ENCODE results near the gene SLC4A7.
A peak's percentile ranks its signal among the peaks of the same experiment; 100 is the strongest.
"Not testable (repeated sequence)": the region's sequence is repeated elsewhere in the genome, so short reads cannot be mapped to it uniquely, and the experiment has no call there.

The SLC4A7 gene

DNA sequence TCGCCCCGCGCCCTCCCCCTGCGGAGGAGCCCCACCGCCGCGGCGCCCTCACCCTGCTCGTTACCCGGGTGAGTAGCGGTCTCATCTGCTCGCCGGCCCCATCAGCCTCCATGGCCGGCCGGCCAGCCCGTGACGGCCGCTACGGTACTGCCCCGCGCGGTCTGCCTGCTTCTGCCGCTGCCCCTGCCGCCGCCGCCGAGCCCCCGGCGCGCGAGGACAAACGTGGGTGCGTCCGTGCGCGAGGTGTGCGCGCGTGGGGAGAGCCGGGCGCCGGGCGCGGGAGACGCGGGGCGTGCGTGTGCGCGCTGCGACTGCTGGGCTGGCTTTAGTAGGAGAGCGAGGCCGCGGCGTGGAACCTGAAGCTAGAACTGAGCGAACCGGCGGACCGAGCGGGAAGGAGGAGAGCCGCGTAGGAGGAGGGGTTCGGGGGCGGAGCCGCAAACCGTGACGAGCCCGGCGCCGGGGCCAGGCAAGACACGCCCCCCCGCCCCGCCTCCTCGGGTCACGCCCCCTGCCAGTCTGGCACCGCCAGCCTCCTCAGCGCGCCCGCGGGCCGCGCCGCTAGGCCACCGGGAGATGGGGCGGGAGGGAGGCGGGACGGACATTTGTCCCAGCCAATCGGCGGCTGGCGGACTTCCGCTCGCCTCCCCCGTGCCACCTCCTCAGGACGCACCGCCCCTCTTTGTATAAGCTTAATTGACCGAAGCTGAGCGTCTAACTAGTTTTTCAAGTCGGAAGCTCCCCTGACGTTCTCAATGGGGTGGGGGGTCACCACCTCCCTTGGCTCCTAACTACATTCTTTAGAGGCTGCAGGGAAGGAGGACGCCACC is at the start of gene SLC4A7:
Gene SLC4A7 (minus strand): TSS at position 370 of the 830 bp plus-strand sequence. CDS start 258 bp downstream, at position 112.
- DNase-seq = peak; percentile 98

DNA sequence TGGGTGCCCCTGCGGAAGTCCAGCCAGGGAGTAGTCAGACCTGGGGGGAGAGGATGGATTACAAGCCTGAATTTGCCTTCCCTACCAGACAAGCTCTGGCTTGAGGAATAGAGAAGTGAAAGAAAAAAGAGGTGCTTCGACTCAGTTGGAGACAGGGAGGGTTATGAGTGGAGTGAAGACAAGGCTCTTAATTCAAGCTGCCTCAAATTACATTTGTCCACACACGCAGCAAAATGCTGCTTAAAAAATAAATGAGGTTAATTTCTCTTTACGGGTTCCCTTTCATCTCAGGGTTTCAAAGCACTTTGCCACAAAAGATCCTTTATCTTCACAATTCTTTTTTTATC is 49.0 kb upstream of the SLC4A7 start:
- DNase-seq = no peak

DNA sequence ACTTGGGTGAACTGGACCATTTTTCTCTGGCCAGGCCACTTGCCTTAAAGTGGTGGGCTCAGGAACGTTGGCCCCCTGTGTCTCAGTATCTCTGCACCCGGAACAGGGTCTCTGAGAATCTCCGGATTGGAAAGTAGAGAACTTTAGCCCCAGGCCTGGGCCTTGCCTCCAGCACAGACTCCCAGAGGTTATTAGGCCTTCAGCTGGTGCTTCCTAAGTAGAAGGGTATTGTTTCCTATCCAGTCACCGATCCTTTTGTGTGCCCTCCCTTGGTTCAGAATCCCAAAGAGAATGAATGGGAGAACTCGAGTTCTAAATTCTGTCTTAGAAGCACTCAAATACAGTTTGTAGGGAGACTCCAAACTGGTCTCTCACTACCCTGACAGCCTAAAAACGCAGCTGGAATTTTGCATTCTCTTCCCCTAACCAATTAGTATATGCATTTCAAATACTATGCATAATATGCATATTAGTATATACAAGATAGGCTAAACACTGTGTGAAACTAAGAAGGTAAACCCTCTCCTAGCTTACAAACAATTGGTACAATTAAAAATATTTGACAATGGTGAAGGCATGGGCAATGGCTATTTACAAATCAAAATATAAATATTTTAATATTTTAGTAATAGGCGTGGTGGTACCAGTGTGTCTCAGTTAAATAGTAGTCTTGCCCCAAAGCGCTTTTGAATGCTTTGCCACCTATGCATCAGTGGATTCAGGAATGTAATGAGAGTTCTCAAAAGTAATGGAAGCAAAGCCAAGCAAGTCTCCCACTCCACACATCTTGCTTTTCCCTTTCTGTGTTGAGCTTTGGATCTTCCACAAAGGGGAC is 48.5 kb upstream of the SLC4A7 start:
- no peak for DNase-seq

DNA sequence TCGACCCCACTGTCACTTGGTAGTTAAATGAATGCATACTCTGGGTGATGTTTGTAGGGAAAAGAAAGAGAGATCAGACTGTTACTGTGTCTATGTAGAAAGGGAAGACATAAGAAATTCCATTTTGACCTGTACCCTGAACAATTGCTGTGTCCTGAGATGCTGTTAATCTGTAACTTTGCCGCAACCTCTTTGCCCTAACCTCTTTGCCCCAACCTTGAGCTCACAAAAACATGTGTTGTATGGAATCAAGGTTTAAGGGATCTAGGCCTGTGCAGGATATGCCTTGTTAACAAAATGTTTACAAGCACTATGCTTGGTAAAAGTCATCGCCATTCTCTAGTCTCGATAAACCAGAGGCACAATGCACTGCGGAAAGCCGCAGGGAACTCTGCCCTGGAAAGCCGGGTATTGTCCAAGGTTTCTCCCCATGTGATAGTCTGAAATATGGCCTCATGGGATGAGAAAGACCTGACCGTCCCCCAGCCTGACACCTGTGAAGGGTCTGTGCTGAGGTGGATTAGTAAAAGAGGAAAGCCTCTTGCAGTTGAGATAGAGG is 47.1 kb upstream of the SLC4A7 start:
- DNase-seq = not testable (repeated sequence)

DNA sequence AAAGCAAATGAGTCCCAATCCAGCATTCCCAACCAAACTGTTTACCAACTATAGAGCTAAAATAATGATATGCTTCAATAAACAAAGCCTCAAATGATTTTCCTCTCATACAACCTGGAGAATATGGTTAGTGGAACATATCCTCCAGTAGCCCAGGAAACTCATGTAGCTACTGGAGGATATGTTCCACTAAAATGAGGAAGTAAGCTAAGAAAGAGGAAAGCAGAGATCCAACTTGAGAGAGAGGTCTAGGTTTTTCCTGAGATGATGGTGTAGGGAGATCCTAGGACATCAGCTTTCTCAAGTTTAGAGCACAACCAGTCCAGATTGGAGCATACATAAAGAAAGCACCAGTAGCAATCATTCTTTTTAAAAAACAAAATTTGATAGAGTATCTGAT is 44.6 kb upstream of the SLC4A7 start:
- no peak for DNase-seq

DNA sequence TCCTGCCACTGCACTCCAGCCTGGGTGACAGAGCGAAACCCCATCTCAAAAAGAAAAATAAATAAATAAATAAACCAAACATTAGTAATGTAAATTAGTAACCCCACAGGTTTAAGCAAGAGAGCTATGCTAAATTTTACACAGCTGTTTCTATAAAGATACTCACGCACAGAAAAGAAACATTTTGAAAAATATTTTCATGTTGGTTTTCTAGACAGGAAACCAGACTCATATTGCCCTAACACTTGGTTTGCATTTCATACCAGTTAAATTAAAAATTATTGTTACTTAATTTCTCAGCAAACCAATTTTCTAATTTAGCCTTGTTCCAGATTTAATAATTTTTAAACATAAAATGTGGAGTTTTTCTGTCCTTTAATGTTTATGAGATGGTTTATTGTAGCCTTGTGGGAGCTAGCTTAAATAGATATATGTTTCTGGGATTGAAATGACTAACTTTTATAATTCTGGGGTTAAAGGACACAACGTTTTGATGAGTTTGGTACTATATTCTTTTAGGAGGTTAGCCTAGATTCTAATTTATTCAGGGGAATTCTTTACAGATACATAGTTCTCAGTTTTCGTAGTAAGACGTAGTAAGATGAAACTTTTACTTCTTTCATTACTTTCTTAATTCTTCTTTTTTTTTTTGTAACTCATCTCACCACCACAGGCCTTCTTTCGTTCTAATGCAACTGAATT is 42.6 kb upstream of the SLC4A7 start:
- DNase-seq = no peak

DNA sequence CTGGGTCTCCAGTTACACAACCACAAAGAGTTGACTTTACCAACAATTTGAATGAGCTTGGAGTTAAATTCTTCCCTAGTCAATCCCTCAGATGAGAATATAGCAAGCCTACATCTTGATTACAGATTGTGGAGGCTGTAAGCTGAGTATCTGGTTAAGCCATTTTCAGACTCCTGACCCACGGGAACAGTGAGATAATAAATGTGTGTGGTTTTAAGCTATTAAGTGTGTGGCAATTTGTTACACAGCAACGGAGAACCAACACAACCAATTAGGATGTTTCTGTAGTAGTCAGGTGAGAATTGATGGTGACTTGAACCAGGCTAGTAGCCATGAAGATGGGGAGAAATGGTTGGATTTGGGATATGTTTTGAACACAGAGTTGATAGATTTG is 37.7 kb upstream of the SLC4A7 start:
- DNase-seq = no peak

DNA sequence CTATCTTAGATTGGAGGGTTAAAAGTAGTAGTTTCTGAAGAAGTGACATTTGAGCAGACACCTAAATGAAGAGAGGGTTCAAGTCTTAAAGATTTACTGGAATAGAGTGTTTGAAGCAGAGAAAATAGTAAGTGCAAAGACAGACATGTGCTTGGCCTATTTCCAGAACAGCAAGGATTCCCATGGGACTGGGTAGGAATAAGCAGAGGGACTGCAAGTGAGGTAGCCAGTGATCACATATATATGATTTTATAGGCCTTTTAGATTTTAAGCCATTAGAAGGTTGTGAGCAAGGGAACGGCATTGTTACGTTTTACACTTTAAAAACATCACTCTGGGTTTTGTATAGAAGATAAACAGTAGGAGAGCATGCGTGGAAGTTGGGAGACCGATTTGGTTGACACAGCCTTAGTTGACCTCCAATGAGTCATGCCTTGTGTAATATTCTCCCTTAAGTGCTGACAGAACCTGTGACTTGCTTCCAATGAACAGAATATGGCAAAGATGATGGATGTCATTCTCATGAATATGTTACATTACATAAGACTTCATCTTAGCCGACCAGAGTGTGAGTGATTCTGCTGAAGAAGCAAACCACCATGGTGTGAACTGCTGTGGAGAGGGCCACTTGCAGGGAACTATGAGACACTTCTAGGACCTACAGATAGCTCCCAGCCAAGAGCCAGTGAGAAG is 37.1 kb upstream of the SLC4A7 start:
- DNase-seq = no peak

DNA sequence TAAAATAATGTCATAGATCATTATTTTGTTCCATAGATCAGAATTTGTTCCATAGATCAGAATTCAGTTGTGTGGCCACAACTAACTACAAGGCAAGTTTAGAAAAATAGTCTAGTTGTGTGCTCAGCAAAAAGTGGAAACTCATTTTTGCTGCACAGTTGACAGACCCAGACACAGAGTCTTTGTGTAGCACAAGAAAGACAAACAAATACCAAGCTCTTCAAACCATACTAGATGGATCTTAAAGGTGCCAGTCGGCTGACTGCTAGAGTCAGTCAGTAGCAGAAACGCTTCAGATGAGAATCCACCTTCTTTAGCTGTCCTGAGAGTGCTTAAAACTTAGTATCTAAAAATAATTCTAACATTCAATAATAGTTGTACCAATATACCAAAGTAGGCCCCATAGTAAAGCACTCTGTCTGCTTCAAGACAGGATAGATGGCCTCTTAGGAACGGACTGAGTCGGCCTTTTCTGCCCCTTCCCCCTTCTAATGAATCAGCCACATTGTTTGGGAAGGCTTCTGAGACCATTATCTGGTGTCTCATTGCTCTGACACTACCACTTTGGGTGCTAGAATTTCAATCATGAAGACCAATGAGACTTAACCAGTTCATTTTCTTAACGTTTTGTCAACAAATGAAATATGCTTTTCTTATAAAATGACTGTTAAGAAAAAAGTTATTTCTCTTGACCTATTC is 27.7 kb upstream of the SLC4A7 start:
- DNase-seq = no peak

DNA sequence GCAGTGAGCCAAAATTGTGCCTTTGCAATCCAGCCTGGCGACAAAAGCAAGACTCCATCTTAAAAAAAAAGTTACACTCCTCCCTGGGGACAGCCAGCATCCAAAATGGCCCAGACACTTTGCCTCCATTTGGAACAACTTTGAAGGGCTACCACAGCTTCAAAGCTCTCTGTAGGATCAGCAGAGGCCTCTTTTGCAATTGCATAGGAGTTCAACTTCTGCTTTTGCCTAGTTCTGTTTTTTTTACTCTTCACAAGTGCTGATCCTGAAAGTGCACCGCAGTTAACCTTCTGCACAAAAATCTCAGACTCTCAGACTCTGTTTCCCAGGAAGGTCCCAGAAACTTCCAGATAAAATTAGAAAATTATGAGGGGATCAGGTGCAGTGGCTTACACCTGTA is 25.2 kb upstream of the SLC4A7 start:
- no peak for DNase-seq

DNA sequence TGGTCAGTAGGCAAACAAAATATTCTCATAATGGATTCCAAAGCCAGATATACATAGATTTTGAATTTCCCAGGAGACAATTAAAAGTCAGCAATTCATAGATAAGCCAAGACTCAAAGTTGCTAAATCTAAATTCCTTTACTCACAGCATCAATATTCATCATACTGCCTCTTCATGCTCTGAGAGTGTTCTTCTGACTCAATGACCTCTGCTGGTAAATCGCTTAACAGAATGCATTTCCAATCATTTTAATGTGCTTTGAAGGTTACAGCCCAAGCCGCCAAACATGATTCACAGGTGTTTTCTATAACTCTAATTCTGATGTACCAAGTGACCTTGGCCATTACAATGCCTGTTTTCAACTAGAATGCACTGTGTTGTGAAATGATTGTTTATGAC is 24.2 kb upstream of the SLC4A7 start:
- DNase-seq = no peak

DNA sequence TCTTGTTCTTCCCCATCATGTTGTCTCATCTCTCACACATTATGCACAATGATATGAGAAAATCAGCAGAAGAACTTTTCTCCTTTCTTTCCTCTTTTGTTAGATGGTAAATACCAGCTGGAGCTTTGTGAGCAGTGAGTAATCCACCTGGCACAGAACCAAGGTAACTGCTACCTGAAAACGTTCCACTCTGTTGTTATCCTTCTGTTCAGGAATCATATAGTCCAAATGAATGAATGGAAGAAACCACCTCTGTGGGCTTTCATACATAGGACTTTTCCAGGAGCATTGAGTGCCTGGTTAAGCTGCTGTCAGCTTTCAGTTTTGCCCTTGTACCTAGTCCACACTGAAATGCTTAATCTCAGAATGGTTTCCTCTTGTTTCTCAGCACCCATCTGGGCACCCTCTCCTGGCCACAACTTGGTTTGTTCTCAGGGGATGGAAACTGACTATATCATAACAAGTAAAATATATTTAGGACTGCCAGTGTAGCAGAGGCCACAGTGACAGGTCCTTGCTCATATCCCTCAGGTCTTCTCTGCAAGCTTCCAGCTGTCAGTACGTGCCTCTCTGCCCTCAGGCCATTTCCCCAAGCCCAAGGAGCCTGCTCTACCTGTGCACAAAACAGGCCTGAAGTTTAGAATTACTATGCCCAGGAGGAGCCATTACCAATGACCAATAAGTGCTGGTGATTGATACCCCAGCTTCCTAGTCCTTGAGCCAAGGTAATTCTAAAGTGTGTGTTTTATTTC is 23.5 kb upstream of the SLC4A7 start:
- DNase-seq = no peak

DNA sequence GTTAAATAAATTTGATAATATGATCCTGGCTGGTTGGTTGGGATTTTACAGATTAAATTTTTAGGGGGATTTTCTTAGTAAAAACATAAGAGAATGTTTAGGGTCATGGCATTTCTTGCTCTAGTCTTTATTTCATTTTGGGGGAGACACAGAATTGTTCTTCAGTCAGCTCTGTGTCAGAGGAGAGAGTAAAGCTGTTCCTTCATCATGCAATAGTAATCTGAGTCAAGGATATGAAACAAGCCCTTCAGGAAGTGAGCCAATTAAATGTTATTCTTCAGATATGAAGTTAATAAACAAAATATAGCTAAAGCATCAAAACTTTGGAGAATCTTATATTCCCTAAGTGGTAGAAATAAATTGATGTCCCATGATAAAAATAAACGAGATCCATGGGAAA is 22.9 kb upstream of the SLC4A7 start:
- DNase-seq = no peak

DNA sequence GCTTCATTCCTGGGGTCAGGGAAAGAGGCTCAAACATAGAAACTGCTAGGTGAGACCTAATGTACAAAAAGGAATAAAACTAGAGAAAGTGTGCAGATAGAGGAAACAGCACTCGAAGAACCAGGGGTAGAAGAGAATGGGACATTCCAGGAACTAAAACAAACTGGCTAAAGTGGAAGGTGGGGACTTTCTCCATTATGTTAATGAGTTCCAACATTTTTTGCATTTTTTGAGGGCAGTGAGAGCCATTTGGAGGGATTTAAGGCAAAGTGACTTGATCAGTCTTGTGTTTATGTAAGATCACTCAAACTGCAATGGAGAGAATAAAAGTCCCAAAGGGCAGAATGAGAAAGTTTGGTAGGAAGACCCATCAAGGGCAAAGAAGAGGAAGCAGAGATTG is 20.6 kb upstream of the SLC4A7 start:
- no peak for DNase-seq

DNA sequence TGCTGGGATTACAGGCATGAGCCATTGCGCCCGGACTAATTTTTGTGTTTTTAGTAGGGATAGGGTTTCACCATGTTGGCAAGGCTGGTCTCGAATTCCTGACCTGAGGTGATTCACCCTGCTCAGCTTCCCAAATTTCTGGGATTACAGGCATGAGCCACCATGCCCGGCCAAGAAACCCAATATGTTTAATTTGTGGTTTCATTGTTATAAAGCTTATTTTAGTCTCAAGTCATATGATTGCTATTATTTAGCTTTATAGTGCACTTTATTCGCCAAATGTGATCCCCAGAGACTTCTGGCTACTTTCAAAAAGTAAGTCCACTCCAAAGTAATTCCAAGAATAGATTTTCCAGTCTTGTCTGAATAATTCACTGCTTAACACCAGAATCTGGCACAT is 19.3 kb upstream of the SLC4A7 start:
- DNase-seq = no peak

DNA sequence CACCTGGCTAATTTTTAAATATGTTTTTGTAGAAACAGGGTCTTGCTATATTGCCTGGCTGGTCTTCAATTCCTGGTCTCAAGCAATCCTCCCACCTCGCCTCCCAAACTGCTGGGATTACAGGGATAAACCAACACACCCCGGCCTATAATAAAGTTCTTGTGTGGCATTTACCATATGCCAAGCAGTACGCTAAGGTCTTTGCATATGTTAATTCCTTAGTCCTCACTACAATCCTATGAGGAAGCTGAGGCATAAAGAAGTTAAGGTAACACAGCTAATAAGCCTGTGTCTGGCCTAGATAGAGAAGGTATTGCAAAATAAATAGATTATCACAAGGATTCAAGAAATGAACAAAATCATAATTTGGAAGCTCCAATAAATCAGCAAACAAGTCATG is 17.6 kb upstream of the SLC4A7 start:
- no peak for DNase-seq

DNA sequence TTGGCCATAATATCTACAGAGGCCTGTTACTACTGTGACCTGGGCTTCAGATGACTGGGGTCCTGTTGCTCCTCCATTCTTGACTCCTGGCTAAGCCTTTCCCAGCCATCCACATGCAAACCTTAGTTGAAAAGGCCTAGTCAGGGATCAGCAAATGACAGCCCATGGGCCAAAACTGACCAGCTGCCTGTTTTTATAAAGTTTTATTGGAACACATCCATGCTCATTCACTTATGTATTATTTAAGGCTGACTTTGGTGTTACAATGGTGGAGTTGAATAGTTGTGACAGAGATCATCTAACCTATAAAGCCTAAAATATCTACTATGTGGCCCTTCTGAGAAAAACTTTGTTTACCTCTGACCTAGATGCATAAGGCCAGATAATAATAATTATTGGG is 16.8 kb upstream of the SLC4A7 start:
- no peak for DNase-seq

DNA sequence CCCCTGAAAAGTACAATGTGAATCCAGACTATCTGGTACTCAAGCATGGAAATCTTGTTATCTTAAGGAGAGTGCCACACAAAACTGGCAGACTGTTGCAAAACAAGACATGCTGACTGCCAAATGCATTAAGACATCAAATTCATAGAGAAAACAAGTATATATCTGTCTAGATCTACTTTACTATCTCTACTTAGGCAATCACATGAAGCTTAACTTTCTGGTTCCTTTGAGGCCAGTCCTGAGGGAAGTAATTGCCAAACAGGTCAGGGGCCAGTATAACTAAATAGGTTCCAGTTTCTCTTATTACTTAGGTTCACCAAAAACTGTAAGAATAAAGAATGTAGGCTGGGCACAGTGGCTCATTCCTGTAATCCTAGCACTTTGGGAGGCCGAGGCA is 15.9 kb upstream of the SLC4A7 start:
- no peak for DNase-seq

DNA sequence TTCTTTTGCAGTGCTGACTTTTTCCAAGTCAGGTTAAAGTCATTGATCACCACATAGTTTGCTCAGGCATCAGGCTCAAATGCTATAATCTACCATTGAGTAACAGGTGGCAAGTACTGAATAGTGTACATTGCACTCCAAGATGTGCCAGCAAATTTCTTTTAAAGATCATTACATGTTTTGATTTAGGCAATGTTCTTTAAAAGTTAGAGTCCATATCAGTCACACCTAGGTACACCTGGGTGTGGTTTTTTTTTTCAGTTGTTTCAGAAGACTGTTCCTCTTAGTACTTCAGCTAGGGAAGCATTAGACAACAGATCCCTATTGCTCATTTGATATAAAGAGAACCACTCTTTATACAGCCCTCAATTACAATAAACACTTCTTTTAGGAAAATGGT is 10.6 kb upstream of the SLC4A7 start:
- DNase-seq = no peak

DNA sequence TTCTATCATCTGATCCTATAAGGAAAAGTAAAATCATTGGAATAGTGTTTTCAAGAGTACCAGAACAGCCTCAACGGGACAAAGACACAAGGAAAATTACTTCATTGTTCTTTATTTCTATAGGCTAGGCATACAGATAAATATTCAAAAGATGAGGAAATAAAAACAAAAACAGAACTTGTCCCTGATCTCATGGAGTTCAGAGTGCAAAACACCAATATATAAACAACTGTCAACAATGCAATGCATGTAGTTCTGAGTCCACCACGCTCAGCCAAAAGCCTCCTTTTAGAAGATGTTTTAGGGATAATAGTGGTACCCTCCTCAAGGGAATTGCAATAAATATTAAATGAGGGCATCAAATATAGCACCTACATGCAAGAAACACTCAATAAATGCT is 4.6 kb upstream of the SLC4A7 start:
- DNase-seq = no peak

DNA sequence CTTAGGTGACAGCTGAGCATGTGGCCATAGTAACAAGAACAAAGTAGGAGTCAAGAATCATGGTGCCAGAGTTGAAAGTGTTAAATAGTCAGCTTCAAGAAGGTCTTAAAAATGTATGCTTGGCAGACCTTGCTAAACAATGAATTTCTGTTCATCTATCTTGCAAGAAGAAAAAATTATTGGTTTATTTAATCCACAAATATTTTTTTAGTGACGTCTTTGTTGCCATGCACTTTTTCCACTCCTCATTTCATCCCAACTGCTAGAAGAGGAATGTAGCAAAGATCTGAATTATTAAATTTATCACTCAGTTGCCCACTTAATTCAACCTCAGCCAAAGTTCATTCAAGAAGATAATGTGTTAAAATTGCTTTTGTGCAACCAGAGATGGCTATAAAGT is 3.2 kb upstream of the SLC4A7 start:
- no peak for DNase-seq

Data from CD4-positive, alpha-beta T cell treated with Interleukin-21 for 1 hour (primary cell).